ENCODE results near the gene IL25.
"Not testable (repeated sequence)": the region's sequence is repeated elsewhere in the genome, so short reads cannot be mapped to it uniquely, and the experiment has no call there.

The IL25 gene

DNA sequence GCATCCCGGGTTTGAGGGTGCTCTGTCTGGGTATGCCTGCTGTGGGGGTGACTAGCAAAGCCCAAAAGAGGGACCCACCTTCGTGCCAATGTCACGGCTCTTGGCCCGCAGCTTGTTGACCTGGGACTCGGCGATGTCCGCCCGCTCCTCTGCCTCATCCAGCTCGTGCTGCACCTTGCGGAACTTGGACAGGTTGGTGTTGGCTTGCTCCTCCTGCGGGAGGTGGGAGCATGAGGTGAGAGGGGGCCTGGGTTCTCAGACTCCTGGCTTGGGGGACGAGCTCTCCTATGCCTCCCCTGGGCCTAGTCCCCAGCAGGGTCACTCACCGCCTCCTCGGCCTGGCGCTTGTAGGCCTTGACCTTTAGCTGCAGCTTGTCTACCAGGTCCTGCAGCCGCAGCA lies 41.1 kb downstream of the IL25 start:
- no peak for DNase-seq

DNA sequence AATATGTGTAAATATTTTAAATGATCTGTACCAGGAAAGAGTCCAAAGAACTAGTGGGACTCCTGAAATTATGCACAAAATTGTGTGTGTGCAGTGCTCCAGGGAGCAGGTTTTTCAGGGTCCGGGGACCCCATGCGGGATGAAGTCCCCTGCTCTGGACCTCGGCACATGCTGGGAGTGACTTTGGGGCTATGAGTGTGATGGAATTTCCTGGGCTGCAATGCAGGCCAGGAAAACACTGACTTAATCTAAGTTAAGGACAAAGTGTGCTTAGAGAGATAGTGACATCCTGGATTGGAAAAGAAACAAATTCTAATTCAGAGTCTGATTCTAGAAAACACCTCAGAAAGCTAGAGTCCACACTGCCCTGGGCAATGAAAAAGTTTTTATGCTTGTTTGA lies 41.6 kb downstream of the IL25 start:
- DNase-seq, result no peak

DNA sequence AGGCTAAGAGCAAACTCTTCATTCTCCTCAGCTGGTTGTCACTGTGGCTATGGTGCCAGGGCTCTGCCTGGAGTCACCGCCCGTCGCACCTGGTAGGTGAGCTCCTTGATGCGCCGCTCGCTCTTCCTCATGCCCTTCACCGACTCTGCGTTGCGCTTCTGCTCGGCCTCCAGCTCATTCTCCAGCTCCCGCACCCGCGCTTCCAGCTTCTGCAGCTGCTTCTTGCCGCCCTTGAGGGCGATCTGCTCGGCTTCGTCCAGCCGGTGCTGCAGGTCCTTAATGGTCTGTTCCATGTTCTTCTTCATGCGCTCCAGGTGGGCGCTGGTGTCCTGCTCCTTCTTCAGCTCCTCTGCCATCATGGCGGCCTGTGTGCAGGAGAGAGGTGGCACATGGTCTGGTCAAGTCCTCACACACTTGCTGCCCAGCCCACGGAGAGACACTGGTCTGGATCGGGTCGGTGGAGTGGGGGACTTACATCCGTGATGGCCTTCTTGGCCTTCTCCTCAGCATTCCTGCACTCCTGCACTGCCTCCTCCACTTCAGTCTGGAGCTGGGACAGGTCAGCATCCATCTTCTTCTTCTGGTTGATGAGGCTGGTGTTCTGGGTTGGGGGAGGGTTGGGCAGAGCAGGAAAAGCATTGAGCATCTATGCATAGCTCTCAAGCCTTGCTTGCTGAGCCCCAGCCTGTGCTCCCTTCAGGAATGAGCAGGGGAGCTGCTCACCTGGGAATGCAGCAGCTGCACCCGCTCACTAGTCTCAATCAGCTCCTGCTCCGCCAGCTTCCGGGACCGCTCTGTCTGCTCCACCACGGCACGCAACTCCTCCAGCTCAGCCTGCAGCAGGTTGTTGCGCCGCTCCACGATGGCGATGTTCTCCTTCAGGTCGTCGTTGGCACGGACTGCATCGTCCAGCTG lies 42.6 kb downstream of the IL25 start:
- DNase-seq, result no peak

- no peak for DNase-seq
Observed at GRCh38 chr14:23415821-23416778, 43.5 kb downstream of the IL25 start.

DNA sequence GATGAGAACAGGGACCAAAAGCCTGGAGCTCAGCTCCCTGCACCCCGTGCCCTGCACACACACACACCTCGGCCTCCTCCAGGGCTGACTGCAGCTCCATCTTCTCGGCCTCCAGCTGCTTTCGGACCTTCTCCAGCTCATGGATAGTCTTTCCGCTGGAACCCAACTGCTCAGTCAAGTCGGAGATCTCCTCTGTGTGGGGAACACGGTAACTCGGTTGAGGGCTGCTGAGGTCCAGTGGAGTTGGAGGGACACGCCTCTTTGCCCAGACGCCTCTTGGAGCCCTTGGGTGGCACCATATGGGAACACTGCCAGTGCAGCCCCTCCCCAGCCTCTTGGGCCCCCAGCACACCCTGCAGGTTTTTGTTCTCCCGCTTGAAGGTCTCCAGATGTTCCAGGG lies 44.2 kb downstream of the IL25 start:
- no peak for DNase-seq

DNA sequence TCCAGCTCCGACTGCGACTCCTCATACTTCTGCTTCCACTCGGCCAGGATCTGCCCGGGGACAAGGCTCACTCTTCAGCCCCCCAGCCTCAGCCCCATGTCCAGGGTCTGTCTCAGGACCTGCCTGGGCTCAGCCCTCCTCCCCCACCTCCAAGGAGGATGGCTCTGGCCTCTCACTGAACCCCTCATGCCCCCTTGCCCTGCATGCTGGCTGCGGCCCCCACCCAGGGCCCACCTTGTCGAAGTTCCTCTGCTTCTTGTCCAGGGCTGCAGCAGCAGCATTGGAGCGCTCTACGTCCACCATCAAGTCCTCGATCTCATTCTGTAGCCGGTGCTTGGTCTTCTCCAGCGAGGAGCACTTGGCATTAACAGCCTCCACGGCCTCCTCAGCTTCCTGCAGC lies 44.7 kb downstream of the IL25 start:
- DNase-seq, result not testable (repeated sequence)

DNA sequence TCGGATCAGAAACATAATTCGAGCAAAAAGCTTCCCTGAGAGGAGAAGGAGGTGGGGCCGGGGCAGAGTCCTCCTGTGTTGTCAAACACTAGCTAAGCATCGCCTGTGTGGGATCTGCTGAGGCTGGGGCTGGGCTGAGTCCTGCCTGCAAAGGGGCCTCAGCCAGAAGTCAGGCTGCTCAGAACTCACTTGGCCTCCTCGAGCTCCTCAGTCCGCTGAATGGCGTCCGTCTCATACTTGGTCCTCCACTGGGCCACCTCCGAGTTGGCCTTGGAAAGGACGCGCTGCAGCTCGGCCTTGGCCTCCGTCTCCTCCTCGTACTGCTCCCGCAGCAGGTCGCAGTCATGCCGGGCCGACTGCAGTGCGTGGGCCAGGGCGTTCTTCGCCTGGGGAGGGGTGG lies 45.4 kb downstream of the IL25 start:
- no peak for DNase-seq

DNA sequence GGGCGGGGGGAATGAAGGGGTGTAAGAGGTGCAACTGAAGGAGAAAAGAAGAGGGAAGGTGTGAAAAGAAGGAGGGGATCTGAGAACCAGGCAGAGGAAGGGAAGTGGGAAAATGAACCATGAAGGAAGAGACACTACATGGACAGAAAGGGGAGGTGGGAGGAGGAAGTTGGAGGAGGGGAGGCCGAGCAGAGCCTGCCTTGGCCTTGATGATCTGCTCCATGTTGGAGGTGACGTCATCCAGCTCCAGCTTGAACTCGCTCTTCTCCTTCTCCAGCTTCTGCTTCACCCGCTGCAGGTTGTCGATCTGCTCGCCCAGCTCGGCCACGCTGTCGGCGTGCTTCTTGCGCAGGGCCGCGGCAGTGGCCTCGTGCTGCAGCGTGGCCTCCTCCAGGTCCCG lies 47.0 kb downstream of the IL25 start:
- DNase-seq, result not testable (repeated sequence)

GRCh38 chr14:23421594-23421993 lies 49.0 kb downstream of the IL25 start:
- no peak for DNase-seq

DNA sequence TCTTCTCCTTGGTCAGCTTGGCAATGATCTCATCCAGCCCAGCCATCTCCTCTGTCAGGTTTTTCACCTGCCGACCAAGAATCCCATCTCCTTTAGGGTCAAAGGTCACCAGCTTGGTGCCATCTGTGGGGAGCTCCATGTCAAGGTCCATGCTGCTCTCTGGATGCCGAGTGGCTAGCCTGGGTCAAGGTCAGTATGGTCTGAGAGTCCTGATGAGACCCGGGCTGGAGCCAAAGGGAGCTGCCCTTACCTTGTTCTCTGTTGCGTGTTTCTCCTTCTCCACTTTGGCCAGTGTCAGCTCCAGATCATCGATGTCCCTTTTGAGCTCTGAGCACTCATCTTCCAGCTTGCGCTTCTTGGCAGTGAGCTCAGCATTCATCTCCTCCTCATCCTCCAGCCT lies 51.0 kb downstream of the IL25 start:
- DNase-seq, result no peak

DNA sequence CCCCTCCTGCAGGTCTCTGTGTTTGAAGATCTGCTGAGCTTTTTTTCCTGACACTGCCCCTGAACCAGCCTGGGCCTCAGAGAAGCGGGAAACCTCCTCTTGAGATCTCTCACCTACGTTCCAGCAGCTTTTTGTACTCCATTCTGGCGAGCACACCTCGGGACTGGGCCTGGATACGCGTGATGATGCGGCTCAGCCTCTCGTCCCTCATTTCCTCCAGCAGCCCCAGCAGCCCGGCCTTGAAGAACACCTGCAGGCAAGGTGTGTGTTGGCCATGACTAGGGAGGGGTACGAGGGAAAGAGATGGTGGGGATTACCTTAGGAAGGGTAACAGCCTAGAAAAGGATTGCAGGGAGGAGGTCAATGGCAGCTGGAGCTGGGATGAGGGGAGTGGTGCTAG lies 52.6 kb downstream of the IL25 start:
- no peak for DNase-seq

GRCh38 chr14:23425798-23426197 lies 53.2 kb downstream of the IL25 start:
- DNase-seq, result not testable (repeated sequence)

All from COR-L47 (cell line).